Mucosa of descending colon (tissue), 3 donors: Measurements from ENCODE around the gene ZNF609. TPM values are rescaled to one million over a fixed set of nuclear protein-coding genes. Genes with fewer than 3 reads are reported as not detected.

ENCODE experiments used
- ATAC-seq: fragments of 200-7000 bp; cut with Tn5 transposase; one replicate; pipeline ENCODE4 v1.9.1; 2020; ENCODE audit warnings: mild to moderate bottlenecking, moderate library complexity
- DNase-seq, 3 donors: peaks; one replicate each; pipeline ENCODE4 v3.0.0-alpha.2; 2020
- H3K36me3 ChIP-seq: fragments of 200-600 bp; one replicate; pipeline ENCODE4 v1.8.0; 2021; ENCODE audit warnings: low read depth, mild to moderate bottlenecking
- H3K4me1 ChIP-seq: fragments of 200-600 bp; one replicate; pipeline ENCODE4 v1.8.0; 2021; ENCODE audit warnings: low read depth, mild to moderate bottlenecking
- H3K4me3 ChIP-seq: fragments of 200-600 bp; one replicate; pipeline ENCODE4 v1.8.0; 2021; ENCODE audit warnings: mild to moderate bottlenecking
- H3K9me3 ChIP-seq: fragments of 200-600 bp; one replicate; pipeline ENCODE4 v1.8.0; 2021; ENCODE audit warnings: mild to moderate bottlenecking
- CTCF ChIP-seq: fragments of 200-600 bp; IDR thresholded peaks from one replicate; pipeline ENCODE4 v1.8.0; 2022; ENCODE audit warnings: antibody characterized with exemption, mild to moderate bottlenecking
- intact Hi-C, 2 donors: fragments of 100-400 bp; cut with DNase I in 1 of 2; cut with micrococcal nuclease in 1 of 2; formaldehyde crosslinking; loops; one replicate each; pipeline versions ENCODE4 v1.11.0 to v1.11.1; 2022; cut with DNase I, micrococcal nuclease
- total RNA-seq, 3 donors: library from RNA; stranded (reverse); fragmentation: NEBNext Ultra II Directional in 2 of 3; extraction: Animal tissue kit (Norgen Biotek cat#: 25700) in 2 of 3; gene quantifications; one replicate each; pipeline versions ENCODE4 v1.2.1 to v1.2.4, GENCODE V29; 2021 to 2023
- donor health status: DM: no; HTN: no; CAD: no; lungs with moderate emphysema.
- donor health status: DM: no; HTN: no; CAD: no.
- donor health status: DM: no; HTN: yes; CAD: no.

The ZNF609 gene
- total RNA-seq, 3 donors from 2014 or later, result 25.4 to 49.2 (median 29.5) TPM

DNA sequence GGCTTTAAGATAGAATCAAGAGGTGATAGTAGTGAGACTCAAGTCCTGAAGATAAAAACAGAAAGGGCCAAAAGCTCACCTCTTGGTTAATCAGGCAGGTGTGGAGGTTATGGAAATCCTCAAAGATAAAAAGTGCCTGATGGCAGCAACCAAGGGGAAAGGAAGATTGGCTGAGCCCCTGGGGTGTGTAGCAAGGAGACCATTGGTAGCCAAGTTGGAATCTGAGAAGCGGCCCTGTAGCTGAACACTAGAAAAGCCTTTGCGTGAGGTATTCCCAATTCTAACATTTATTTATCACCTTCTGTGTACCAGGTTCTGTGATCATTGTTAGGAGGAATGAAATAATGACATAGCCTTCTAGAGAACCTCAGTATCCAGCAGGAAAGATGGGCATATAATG lies 98.9 kb downstream of the ZNF609 start:
- Histone ChIP-seq H3K9me3 (no peaks in the 10 kb centered on the region), H3K4me3 (no peak overlapping the region), H3K36me3 (no peaks in the 10 kb centered on the region), H3K4me1 (peaks cover 15% of the 10 kb centered on the region)
- DNase-seq, result no peak
- TF ChIP-seq CTCF, result no peak
- ATAC-seq, result no peak
- intact Hi-C loops, result no loop called here

DNA sequence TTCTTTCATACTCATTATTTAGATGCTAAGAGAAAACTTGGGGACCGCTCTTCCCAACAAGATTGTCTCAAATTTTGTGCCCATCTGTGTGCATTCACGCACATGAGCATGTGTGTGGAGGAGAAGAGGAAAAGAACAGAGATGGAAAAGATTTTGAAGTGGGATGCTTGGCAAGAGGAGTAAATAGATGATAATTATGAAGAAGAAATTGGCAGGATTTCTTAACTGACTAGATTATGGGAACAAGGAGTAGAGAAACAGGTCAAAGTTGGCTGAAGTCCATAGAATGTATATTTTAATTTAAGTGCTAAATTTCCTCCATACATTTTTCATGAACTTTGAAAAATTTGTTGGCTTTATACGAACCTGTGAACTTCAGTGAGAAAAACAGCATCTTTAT lies 100.1 kb downstream of the ZNF609 start:
- Histone ChIP-seq H3K4me3 (no peak overlapping the region), H3K36me3 (no peaks in the 10 kb centered on the region), H3K4me1 (peaks cover 15% of the 10 kb centered on the region), H3K9me3 (no peaks in the 10 kb centered on the region)
- DNase-seq, result no peak
- ATAC-seq, result no peak
- intact Hi-C loops, result no loop called here
- TF ChIP-seq CTCF, result no peak

DNA sequence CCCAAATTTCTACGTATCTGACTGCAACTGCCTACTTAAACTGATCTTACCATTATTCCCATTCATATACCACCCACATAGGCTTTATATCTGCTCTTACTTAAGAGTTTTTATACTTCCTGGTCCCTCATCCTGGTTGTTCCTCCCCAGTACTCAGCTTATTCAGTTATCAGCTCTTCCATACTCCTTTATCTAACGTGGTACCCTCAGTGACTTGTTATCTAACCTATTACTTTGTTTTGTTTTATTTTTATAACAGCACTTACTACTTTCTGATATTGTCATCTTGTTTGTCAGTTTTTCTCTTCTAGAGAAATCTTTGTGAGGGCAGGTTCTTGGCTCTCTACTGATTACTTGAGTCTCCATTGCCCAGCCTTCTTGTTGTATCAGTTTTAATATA lies 100.6 kb downstream of the ZNF609 start:
- intact Hi-C loops, result no loop called here
- H3K4me3 ChIP-seq, result no peak overlapping the region
- no peaks in the 10 kb centered on the region for H3K36me3 ChIP-seq
- DNase-seq (no peak), ATAC-seq (no peak)
- no peak for TF ChIP-seq CTCF
- H3K4me1 ChIP-seq, result peaks cover 15% of the 10 kb centered on the region
- H3K9me3 ChIP-seq, result no peaks in the 10 kb centered on the region

- TF ChIP-seq CTCF, result no peak
- peaks cover 15% of the 10 kb centered on the region for H3K4me1 ChIP-seq
- H3K36me3 ChIP-seq, result no peaks in the 10 kb centered on the region
- no peaks in the 10 kb centered on the region for H3K9me3 ChIP-seq
- DNase-seq, result no peak
- intact Hi-C loops, result no loop called here
- no peak for ATAC-seq
- no peak overlapping the region for H3K4me3 ChIP-seq
Measured at GRCh38 chr15:64562003-64562640, 101.7 kb downstream of the ZNF609 start.

DNA sequence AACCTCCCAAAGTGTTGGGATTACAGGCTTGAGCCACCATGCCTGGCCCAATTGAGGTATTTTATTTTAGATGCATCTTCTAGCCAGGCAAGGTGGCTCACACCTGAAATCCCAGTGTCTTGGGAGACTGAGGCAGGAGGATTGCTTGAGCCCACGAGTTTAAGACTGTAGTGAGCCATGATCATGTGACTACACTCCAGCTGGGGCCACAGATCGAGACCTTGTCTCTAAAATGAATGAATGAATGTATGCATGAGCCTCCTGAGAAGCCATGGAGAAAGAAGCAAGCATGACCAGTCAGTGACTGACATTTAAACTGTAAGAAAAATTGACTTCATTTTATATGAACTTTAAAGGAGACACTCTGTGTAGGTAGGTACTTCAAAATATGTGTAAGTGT lies 105.7 kb downstream of the ZNF609 start:
- TF ChIP-seq CTCF, result no peak
- DNase-seq (no peak), ATAC-seq (no peak)
- H3K36me3 ChIP-seq, result no peaks in the 10 kb centered on the region
- intact Hi-C loops, result no loop called here
- H3K4me1 ChIP-seq, result peaks cover 7% of the 10 kb centered on the region
- H3K4me3 ChIP-seq, result no peak overlapping the region
- H3K9me3 ChIP-seq, result no peaks in the 10 kb centered on the region
